ENCODE data around the gene SUFU.
A peak's percentile ranks its signal among the peaks of the same experiment; 100 is the strongest.

The SUFU gene

GRCh38 chr10:102648269-102648888 lies 144.6 kb downstream of the SUFU start:
- Histone ChIP-seq H3K36me3 (ENCODE audit: control insufficient read depth, insufficient read depth, low read length) (peaks cover 3% of the 10 kb centered on the region; the same call in 1 of the 2 replicates), H3K27me3 (replicated peaks; ENCODE audit: control insufficient read depth, insufficient read depth, low read length) (no peaks in the 10 kb centered on the region), H3K4me3 (replicated peaks; ENCODE audit: low read depth, low read length) (peak overlapping the region; percentile 78)
- TF ChIP-seq, protein P1, sequence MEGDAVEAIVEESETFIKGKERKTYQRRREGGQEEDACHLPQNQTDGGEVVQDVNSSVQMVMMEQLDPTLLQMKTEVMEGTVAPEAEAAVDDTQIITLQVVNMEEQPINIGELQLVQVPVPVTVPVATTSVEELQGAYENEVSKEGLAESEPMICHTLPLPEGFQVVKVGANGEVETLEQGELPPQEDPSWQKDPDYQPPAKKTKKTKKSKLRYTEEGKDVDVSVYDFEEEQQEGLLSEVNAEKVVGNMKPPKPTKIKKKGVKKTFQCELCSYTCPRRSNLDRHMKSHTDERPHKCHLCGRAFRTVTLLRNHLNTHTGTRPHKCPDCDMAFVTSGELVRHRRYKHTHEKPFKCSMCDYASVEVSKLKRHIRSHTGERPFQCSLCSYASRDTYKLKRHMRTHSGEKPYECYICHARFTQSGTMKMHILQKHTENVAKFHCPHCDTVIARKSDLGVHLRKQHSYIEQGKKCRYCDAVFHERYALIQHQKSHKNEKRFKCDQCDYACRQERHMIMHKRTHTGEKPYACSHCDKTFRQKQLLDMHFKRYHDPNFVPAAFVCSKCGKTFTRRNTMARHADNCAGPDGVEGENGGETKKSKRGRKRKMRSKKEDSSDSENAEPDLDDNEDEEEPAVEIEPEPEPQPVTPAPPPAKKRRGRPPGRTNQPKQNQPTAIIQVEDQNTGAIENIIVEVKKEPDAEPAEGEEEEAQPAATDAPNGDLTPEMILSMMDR (IDR thresholded peaks at IDR 0.05; ENCODE audit: insufficient read depth, low read length, poor library complexity, severe bottlenecking) = no peak
- DNase-seq (ENCODE audit: extremely low read depth, insufficient read length) = no peak

DNA sequence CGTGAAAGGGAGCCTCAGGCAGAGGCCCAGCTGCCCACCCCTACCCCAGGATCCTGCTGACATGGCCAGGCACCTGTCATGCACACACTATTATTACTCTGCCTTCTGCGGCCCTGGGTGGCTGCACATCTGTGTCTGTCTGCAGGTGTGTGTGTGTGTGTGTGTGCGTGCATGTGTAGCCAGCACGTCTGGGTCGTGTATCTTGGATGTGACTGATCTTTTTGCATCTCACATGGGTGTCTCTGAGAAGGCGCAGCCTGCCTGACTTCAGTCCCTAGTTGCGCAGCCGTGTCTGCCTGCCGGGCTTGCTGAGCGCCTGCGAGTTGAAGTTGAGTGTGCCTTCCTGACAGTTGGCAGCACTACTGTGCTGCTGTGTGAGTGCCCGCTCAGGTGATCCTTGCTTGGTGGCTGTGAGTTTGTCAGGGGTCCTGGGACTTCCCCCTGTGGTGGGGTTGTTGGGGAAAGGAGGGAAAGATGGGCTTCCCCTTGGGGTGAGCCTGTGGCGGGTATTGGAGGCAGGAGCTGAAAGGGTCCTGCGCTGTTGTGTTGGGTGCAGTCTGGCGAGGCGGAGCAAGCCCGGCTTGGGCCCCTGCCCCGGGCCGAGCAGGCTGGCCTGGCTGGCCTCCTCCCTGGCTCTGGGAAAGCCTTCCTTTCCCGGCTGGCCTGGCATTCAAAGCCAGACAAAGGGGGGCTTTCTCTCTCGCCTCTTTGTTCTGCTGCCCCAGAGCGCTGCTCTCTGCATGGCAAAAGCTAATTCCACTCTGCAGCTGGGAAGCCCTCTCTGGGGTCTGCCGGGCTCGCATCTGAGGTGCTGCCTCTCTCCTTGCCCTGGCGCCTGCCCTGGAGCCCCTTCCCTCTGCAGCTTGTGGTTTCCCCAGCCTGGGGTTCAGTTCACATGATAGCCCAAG lies 145.4 kb downstream of the SUFU start:
- H3K27me3 ChIP-seq (replicated peaks; ENCODE audit: control insufficient read depth, insufficient read depth, low read length) = no peaks in the 10 kb centered on the region
- H3K4me3 ChIP-seq (replicated peaks; ENCODE audit: low read depth, low read length) = peak overlapping the region; percentile 78
- TF ChIP-seq, protein P1 (IDR thresholded peaks at IDR 0.05; ENCODE audit: insufficient read depth, low read length, poor library complexity, severe bottlenecking) = no peak
- H3K36me3 ChIP-seq (ENCODE audit: control insufficient read depth, insufficient read depth, low read length) = peaks cover 5% of the 10 kb centered on the region; the same call in 1 of the 2 replicates
- DNase-seq (ENCODE audit: extremely low read depth, insufficient read length) = peak; percentile 56

DNA sequence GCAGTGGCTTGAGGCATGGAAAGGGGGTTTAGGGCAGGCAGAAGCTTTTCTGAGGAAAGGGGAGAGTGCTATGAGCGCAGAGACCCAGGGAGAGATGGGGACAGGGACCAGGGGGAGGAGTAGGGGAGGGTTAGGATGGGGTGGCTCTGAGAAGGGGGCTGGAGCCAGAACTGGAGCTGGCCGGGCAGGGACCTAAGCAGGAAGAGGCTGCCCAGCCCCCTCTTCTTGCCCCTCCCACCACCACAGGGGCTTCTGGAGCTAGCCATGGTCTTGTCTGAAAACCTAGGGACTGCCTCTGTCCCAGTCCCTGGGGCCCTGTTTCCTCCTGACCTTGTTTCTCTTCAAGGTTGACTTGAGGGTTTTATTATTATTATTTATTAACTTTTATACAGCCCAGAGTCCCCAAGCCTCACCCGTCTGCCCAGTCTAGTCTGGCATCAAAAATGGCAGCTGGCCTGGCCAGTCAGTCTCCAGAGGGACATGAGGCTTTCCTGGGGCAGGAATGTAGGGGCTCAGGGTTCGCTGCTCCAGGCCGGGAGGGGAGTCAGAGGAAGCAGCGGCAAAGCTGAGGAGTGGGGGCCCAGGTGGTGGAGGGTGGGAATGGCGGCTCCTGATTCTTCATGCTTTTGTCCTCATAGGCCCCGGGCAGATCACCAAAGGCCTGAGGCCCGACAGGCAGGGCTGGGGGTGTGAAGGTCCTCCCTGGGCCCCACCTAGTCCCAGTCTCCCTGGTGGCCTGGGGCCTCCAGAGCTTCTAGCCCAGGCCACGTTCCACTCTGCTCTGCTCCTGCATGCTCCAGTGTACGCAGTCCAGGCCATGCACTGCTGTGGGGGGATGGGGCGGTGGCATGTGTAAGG lies 146.3 kb downstream of the SUFU start:
- Histone ChIP-seq H3K4me3 (replicated peaks; ENCODE audit: low read depth, low read length) (peak overlapping the region; percentile 78), H3K27me3 (replicated peaks; ENCODE audit: control insufficient read depth, insufficient read depth, low read length) (no peaks in the 10 kb centered on the region), H3K36me3 (ENCODE audit: control insufficient read depth, insufficient read depth, low read length) (peaks cover 11% of the 10 kb centered on the region)
- no peak for DNase-seq (ENCODE audit: extremely low read depth, insufficient read length)
- TF ChIP-seq, protein P1 (IDR thresholded peaks at IDR 0.05; ENCODE audit: insufficient read depth, low read length, poor library complexity, severe bottlenecking) = no peak

DNA sequence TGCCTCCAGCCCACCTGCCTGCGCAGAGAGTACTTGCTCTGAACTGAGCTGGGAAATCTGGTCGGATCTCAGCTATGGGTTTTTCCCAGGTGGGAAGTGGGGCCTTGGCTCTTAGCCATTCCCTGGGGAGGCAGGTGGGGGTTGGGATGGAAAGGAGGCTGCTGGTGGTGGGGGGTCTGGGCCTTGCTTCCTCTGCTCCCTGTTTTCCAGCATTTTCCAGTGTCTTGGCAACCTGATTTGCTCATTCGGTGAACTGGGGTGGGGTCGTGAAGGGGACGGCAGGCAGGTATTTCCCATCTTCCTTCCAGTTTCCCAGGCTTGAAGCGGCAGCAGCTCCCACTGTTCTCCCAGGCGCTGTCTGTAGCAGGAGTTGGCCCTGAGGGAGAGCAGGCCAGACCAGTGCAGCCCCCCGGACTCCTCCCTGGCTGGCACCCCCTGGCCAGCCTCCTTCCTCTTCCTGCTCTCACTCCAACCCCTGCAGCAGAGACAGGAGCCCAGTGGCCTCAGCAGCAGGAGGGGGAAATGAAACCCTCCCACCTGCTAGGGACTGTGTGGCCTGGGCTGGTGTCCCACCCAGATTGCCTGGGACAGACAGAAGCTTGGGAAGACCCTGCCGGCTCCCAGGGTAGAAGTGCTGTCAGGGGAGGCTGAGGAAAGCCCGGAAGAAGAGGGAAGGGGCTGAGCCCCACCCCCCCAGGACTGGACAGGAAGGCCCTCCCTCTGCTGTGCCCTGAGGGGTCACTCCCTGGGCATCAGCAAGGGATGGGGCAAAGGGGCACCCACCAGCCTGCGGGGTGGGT lies 147.1 kb downstream of the SUFU start:
- Histone ChIP-seq H3K4me3 (replicated peaks; ENCODE audit: low read depth, low read length) (peak overlapping the region; percentile 49), H3K27me3 (replicated peaks; ENCODE audit: control insufficient read depth, insufficient read depth, low read length) (no peaks in the 10 kb centered on the region), H3K36me3 (ENCODE audit: control insufficient read depth, insufficient read depth, low read length) (peaks cover 16% of the 10 kb centered on the region)
- TF ChIP-seq, protein P1 (IDR thresholded peaks at IDR 0.05; ENCODE audit: insufficient read depth, low read length, poor library complexity, severe bottlenecking) = no peak
- DNase-seq (ENCODE audit: extremely low read depth, insufficient read length) = peak; percentile 43
